Caco-2 (cell line): ENCODE measurements around the gene MAPK11. TPM values are rescaled to one million over a fixed set of nuclear protein-coding genes. Genes with fewer than 3 reads are reported as not detected.

Source experiments
- BruUV-seq: library from RNA; stranded (reverse); fragments of 400-500 nt; replicated peaks from 2 replicates; lab custom pipeline; 2021; lab: Mats Ljungman, UMichigan
- CTCF ChIA-PET: fragments of 300-600 bp; sonication (Branson Sonifier 250); formaldehyde crosslinking; loops from one replicate; lab custom pipeline; 2022; ENCODE audit warnings: antibody characterized with exemption; lab: Charles Lee
- POLR2A ChIA-PET: fragments of 300-600 bp; sonication (Branson Sonifier 250); formaldehyde crosslinking; loops from one replicate; lab custom pipeline; 2022; ENCODE audit warnings: antibody characterized with exemption; lab: Charles Lee
- DNase-seq, 2 experiments: peaks; one replicate each; pipeline versions ENCODE4 v3.0.0 to v3.0.0-alpha.2; 2020 to 2022
- H3K27me3 ChIP-seq: replicated peaks from 2 replicates; pipeline ENCODE4 v1.6.0; 2011; ENCODE audit warnings: low read length; ENCODE audit not compliant: control insufficient read depth, insufficient read depth
- H3K36me3 ChIP-seq: 2 replicates; pipeline ENCODE4 v1.5.1; 2011; ENCODE audit warnings: low read length; ENCODE audit not compliant: control insufficient read depth, insufficient read depth
- H3K4me1 ChIP-seq: fragments of 250-450 bp; sonication (Bioruptor Pico); 2 replicates; pipeline ENCODE4 v1.5.1; 2020; ENCODE audit warnings: mild to moderate bottlenecking
- H3K4me3 ChIP-seq: 2 replicates; pipeline ENCODE4 v1.5.1; 2011; ENCODE audit warnings: low read depth, mild to moderate bottlenecking, control low read depth, low read length
- H3K9me3 ChIP-seq: fragments of 250-450 bp; sonication (Bioruptor Pico); 2 replicates; pipeline ENCODE4 v1.5.1; 2020; ENCODE audit warnings: mild to moderate bottlenecking, moderate library complexity
- H3K27ac Mint-ChIP-seq: one replicate; pipeline ENCODE4 v1.8.0; 2022; ENCODE audit warnings: mixed read lengths; ENCODE audit not compliant: unreplicated experiment
- H3K27me3 Mint-ChIP-seq: one replicate; pipeline ENCODE4 v1.8.0; 2022; ENCODE audit warnings: mixed read lengths; ENCODE audit not compliant: insufficient read depth, unreplicated experiment
- H3K36me3 Mint-ChIP-seq: one replicate; pipeline ENCODE4 v1.8.0; 2022; ENCODE audit warnings: mild to moderate bottlenecking, mixed read lengths; ENCODE audit not compliant: insufficient read depth, unreplicated experiment
- H3K4me1 Mint-ChIP-seq: one replicate; pipeline ENCODE4 v1.8.0; 2022; ENCODE audit warnings: low read depth, mixed read lengths; ENCODE audit not compliant: unreplicated experiment
- H3K4me3 Mint-ChIP-seq: one replicate; pipeline ENCODE4 v1.8.0; 2022; ENCODE audit warnings: mild to moderate bottlenecking, moderate library complexity, mixed read lengths; ENCODE audit not compliant: unreplicated experiment
- H3K9me3 Mint-ChIP-seq: one replicate; pipeline ENCODE4 v1.8.0; 2022; ENCODE audit warnings: mixed read lengths; ENCODE audit not compliant: unreplicated experiment
- CTCF ChIP-seq, 2 experiments: fragments of 200-600 bp in 1 of 2; IDR thresholded peaks; 1 replicate in 1 of 2; 2 replicates in 1 of 2; pipeline versions ENCODE4 v1.5.1 to v1.8.0; 2011 to 2022; ENCODE audit warnings: antibody characterized with exemption in 1 of 2, control low read depth in 1 of 2, inconsistent platforms in 1 of 2, low read depth in 1 of 2, low read length in 1 of 2, mild to moderate bottlenecking in 1 of 2, moderate library complexity in 1 of 2; ENCODE audit not compliant: insufficient read depth in 1 of 2, severe bottlenecking in 1 of 2, unreplicated experiment in 1 of 2
- intact Hi-C: fragments of 100-400 bp; cut with micrococcal nuclease; formaldehyde crosslinking; loops from one replicate; pipeline ENCODE4 v1.10.0; 2022; ENCODE audit not compliant: unreplicated experiment
- total RNA-seq: library from RNA; stranded (reverse); gene quantifications from 2 replicates; pipeline ENCODE4 v1.2.3, GENCODE V29; 2022

MAPK11 gene
- total RNA-seq, 1 experiment from 2014 or later, result 1.3 TPM

DNA sequence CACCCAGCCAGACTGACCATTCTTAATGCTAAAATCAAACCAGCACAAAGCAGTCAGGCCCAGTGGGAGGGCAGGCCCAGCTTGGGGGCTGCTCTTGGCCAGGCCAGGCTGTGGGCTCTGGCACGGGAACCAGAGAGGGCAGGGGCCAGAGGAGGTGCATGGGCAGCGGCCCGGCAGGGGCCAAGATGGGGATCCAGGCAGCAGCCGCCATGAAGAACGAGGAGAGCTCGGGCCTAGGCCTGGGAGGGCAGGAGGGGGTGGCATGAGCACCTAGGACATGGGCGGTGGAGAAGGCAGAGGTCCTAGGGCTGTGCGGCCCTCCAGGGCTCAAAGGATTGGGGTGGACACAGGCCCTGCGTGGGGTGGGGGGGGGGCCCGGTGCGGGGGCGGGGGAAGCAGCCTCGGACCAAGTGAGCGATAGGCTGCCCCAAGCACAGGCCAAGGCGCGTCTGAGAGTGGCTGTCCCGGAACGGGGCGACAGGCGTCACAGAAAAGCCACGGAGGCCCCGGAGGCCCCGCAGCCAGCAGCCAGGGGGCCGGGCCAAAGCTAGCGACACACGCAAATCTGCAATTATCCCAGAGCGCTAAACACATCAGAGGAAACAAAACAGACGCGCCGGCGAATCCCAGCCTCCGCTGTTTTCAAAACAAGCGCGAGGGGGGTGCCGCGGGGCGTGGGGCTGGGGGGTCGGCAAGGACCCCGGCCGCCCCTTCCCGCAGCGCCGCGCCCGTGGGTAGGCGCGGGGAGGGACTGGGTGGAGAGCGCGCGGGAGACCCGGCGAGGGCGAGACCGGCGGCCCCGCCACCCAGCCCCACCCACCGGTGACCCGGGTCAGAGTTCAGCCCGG lies 29.0 kb upstream of the MAPK11 start:
- Mint-ChIP-seq H3K9me3 (no peaks in the 10 kb centered on the region), H3K4me1 (peaks cover 11% of the 10 kb centered on the region), H3K27ac (no peak overlapping the region), H3K36me3 (peaks cover 2% of the 10 kb centered on the region), H3K4me3 (peak overlapping the region; percentile 69), H3K27me3 (no peaks in the 10 kb centered on the region)
- no peak for TF ChIP-seq CTCF (IDR thresholded peaks at IDR 0.05; ENCODE audit: insufficient read depth in 1 of 2, low read depth in 1 of 2, low read length in 1 of 2, severe bottlenecking in 1 of 2, unreplicated experiment in 1 of 2)
- POLR2A ChIA-PET, result interaction anchor here (1.1 kb wide), 1 partner anchor 55 kb away, joined by 4 read pairs; no protein-coding TSS in a partner anchor
- Histone ChIP-seq H3K36me3 (peaks cover 5% of the 10 kb centered on the region), H3K4me3 (peak overlapping the region; percentile 75), H3K27me3 (no peaks in the 10 kb centered on the region), H3K9me3 (no peaks in the 10 kb centered on the region), H3K4me1 (peaks cover 54% of the 10 kb centered on the region)
- DNase-seq, result peak in 1 of 2 experiments; percentile 49
- no TSS peak for BruUV-seq
- CTCF ChIA-PET, result interaction anchor here (0.6 to 1.5 kb wide), 2 partner anchors 17 to 43 kb away, joined by 3 read pairs; no protein-coding TSS in a partner anchor
- intact Hi-C loops, result no loop called here

- H3K36me3 Mint-ChIP-seq, result no peaks in the 10 kb centered on the region
- no peak overlapping the region for H3K27ac Mint-ChIP-seq
- intact Hi-C loops, result no loop called here
- H3K9me3 Mint-ChIP-seq, result no peaks in the 10 kb centered on the region
- BruUV-seq, result TSS peak; percentile 56
- no peak for DNase-seq
- H3K36me3 ChIP-seq, result peaks cover 3% of the 10 kb centered on the region
- no peaks in the 10 kb centered on the region for H3K27me3 ChIP-seq
- TF ChIP-seq CTCF (IDR thresholded peaks at IDR 0.05; ENCODE audit: insufficient read depth in 1 of 2, low read depth in 1 of 2, low read length in 1 of 2, severe bottlenecking in 1 of 2, unreplicated experiment in 1 of 2), result no peak
- H3K4me3 Mint-ChIP-seq, result peak overlapping the region; percentile 69
- peaks cover 9% of the 10 kb centered on the region for H3K4me1 Mint-ChIP-seq
- H3K27me3 Mint-ChIP-seq, result no peaks in the 10 kb centered on the region
- no peaks in the 10 kb centered on the region for H3K9me3 ChIP-seq
- ChIA-PET POLR2A (no interaction called here), CTCF (no interaction called here)
- peaks cover 51% of the 10 kb centered on the region for H3K4me1 ChIP-seq
- H3K4me3 ChIP-seq, result no peak overlapping the region
Measured at GRCh38 chr22:50298266-50298637, 28.1 kb upstream of the MAPK11 start.

DNA sequence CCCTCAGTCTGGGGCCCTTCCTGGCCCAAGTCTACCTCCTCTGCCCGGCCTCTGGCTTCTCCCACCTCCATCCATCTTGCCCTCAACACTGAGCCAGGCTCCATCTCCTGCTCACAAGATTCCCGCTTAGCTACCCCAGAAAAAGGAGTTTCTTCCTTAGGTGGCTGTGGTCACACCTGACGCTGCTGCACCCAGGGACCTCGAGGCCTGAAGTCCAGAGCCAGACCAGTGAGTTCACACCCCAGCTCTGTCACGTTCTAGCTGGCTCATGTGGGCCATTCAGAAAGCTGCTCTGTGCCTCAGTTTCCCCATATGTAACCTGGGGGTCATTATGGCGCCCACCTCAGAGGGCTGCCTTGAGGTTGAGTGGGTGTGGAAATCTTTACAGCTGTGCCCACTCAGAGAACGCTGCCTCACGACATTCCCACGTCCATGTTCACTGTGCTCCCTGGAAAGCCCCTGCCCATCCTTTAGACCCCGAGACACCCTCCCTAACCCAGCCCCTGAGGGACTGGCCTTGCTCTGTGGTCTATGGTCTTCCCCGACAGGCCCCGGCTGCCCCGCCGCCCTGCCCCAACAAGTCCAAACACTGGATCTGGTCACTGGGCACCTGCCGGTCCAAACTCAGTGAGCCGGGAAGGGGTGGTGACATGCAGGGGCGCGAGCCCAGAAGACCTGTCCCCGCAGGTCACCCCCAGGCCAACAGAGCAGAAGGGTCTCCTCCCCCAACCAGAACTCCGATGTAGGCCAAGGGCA lies 27.5 kb upstream of the MAPK11 start:
- intact Hi-C loops, result no loop called here
- H3K4me3 Mint-ChIP-seq, result peak overlapping the region; percentile 40
- ChIA-PET POLR2A (no interaction called here), CTCF (interaction anchor here (0.6 to 1.0 kb wide), 2 partner anchors 29 to 228 kb away, joined by 4 to 8 read pairs; partner anchors contain the start of genes DENND6B and SCO2)
- H3K4me3 ChIP-seq, result no peak overlapping the region
- peaks cover 4% of the 10 kb centered on the region for H3K36me3 Mint-ChIP-seq
- peaks cover 11% of the 10 kb centered on the region for H3K4me1 Mint-ChIP-seq
- H3K9me3 ChIP-seq, result no peaks in the 10 kb centered on the region
- H3K4me1 ChIP-seq, result peaks cover 52% of the 10 kb centered on the region
- no TSS peak for BruUV-seq
- TF ChIP-seq CTCF (IDR thresholded peaks at IDR 0.05; ENCODE audit: insufficient read depth in 1 of 2, low read depth in 1 of 2, low read length in 1 of 2, severe bottlenecking in 1 of 2, unreplicated experiment in 1 of 2), result no peak
- peaks cover 3% of the 10 kb centered on the region for H3K36me3 ChIP-seq
- peak overlapping the region; percentile 18 for H3K27ac Mint-ChIP-seq
- no peaks in the 10 kb centered on the region for H3K27me3 ChIP-seq
- H3K27me3 Mint-ChIP-seq, result no peaks in the 10 kb centered on the region
- no peaks in the 10 kb centered on the region for H3K9me3 Mint-ChIP-seq
- DNase-seq, result no peak
